Measurements from ENCODE around the gene FTH1.

FTH1 gene

DNA sequence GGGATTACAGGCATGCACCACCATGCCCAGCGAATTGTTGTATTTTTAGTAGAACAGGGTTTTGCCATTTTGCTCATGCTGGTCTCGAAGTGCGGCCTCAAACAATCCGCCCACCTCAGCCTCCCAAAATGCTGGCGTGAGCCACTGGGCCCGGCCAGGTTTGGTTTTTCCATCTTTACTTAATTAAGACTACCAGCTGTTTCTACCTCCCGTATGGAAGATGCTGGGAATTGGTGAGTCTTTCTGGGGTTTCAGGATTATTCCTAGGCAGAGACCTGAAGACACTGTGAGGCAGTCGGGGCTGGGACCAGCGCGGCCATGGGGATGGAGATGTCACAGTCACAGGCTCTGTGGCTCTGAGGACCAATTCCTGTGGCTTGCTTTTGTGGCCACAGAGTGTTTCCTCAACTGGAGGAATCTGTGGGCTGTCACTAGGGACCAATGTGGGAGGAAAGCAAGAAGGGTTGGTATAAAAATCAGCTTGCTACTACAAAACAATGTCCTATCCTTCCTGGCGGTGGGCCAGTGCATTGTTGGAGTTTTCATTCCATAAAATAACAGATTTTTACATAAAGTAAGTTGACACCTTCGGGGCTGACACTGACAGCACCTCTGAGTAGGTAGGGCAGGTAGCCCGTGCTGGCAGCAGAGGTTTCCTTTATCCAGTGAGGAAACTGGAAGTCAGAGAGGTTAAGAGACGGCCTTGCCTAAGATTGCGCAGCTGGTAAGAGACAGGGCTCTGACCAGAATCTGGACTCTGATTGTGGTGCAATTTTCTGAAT lies 8.4 kb upstream of the FTH1 start:
- H3K4me1 ChIP-seq (ENCODE audit: control insufficient read depth, insufficient read depth, low read length), result peaks cover 18% of the 10 kb centered on the region
- no peaks in the 10 kb centered on the region for H3K36me3 ChIP-seq (ENCODE audit: control insufficient read depth, insufficient read depth, low read length)
- H3K9ac ChIP-seq (ENCODE audit: low read depth, low read length), result no peak overlapping the region
- no peaks in the 10 kb centered on the region for H3K9me3 ChIP-seq (ENCODE audit: control insufficient read depth, insufficient read depth, low read length)
- H3K4me3 ChIP-seq (ENCODE audit: low read depth, low read length), result no peak overlapping the region
- H3K27me3 ChIP-seq (ENCODE audit: control insufficient read depth, insufficient read depth, low read length), result peaks cover 4% of the 10 kb centered on the region

DNA sequence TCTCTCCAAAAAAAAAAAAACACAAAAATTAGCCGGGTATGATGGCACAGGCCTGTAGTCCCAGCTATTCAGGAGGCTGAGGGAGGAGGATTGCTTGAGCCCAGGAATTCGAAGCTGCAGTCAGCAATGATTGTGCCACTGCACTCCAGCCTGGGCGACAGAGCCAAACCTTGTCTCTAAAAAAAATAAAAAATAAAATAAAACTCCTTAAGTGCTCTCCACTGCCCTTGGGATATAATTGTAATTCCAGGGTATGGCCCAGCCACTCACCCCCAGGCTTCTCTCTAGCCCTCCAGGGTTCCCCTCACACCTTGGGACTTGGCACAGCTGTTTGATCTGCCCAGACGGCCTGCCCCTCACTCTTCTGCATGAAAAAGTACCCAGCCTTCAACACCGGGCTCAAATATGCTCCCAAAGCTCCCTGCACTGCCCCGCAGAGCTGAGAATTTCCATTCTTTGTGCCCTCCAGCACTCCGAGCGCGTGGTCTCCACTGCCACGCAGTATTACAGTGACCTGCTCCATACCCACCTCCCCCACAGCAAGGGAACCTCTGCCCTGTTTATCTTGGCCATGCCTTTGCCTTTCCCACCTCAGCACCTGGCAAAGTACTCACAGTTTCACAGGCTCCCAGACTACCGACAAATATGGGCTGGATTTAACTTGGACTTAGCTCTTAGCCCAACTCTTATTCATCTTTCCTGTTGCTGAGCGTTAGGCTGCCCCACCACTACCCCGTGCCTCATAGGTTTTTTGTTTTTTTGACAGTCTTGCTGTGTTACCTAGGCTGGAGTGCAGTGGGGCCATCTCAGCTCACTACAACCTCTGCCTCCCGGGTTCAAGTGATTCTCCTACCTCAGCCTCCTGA lies 7.6 kb upstream of the FTH1 start:
- no peaks in the 10 kb centered on the region for H3K27me3 ChIP-seq (ENCODE audit: control insufficient read depth, insufficient read depth, low read length)
- H3K4me1 ChIP-seq (ENCODE audit: control insufficient read depth, insufficient read depth, low read length), result peaks cover 18% of the 10 kb centered on the region
- no peak overlapping the region for H3K4me3 ChIP-seq (ENCODE audit: low read depth, low read length)
- H3K9me3 ChIP-seq (ENCODE audit: control insufficient read depth, insufficient read depth, low read length), result no peaks in the 10 kb centered on the region
- H3K36me3 ChIP-seq (ENCODE audit: control insufficient read depth, insufficient read depth, low read length), result no peaks in the 10 kb centered on the region
- no peak overlapping the region for H3K9ac ChIP-seq (ENCODE audit: low read depth, low read length)

DNA sequence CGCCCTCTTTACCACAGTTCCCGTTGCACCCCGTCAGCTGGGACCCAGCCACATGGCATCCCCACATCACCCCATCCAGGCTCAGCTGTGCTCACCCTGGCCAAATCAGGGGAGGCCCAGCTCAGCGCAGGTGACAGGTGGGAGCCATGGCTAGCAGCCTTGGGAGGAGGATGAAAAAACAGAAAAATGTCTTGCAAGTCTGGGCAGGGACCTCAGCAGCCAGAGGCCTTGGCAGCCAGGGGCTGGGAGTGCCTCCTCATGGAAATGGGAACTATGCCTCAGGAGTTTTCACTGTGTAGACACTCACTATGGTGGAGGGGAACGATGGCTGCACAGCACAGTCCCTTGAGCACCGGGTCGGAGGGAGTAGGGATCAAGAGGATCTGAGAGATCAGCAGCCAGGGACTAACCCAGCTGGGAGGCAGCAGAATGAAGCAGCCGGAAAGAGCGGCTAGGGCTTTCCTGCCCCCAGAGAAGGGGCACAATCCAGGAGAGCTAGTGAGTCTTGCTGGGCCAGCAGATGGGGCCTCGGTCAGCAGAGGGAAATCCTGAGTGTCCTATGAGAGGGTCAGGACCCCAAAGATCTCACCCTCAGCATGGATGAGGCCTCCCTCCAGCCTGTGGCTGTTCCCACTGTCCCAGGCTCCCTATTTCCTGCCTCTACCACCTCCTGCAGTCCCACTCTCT lies 6.2 kb upstream of the FTH1 start:
- no peaks in the 10 kb centered on the region for H3K9me3 ChIP-seq (ENCODE audit: control insufficient read depth, insufficient read depth, low read length)
- no peak overlapping the region for H3K4me3 ChIP-seq (ENCODE audit: low read depth, low read length)
- H3K9ac ChIP-seq (ENCODE audit: low read depth, low read length), result no peak overlapping the region
- peaks cover 22% of the 10 kb centered on the region for H3K4me1 ChIP-seq (ENCODE audit: control insufficient read depth, insufficient read depth, low read length)
- H3K36me3 ChIP-seq (ENCODE audit: control insufficient read depth, insufficient read depth, low read length), result no peaks in the 10 kb centered on the region
- H3K27me3 ChIP-seq (ENCODE audit: control insufficient read depth, insufficient read depth, low read length), result no peaks in the 10 kb centered on the region

DNA sequence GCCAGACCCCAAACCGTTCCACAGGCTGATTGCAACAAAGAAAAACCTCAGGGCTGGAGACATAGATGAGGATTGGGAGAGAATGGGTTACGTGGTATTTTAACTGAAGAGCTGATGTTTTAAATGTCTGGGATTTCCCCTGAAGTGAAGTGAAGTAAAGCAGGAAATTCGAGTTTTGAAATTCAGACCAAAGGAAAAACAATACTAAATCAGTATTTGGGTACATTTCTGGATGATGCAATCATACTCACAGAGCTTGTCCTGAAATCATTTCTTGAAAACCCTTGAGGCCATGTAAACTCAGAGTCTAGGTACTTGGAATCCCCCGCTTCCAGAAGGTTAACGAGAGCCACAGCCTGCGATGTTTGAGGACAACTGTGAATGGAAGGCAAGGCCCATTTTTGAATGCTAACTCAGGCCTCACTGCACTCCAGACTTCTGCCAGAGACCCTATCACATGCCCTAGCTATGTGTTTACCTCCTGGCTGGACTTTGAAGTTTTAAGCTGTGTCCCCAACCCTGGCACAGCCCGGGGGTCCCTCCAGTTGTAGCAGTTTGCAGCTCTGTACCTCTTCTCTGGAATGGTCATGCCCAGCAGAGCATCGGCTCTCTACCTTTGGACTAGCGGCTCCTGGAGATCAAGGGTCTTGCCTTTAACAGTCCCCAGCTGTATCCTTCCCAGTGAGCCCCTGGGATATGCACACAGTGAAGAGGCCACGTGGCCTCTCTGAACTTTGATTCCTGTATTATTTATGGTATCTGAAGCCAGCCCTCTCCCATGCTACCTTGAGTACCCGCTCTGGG lies 5.4 kb upstream of the FTH1 start:
- no peaks in the 10 kb centered on the region for H3K36me3 ChIP-seq (ENCODE audit: control insufficient read depth, insufficient read depth, low read length)
- no peak overlapping the region for H3K9ac ChIP-seq (ENCODE audit: low read depth, low read length)
- H3K9me3 ChIP-seq (ENCODE audit: control insufficient read depth, insufficient read depth, low read length), result no peaks in the 10 kb centered on the region
- no peak overlapping the region for H3K4me3 ChIP-seq (ENCODE audit: low read depth, low read length)
- no peaks in the 10 kb centered on the region for H3K27me3 ChIP-seq (ENCODE audit: control insufficient read depth, insufficient read depth, low read length)
- H3K4me1 ChIP-seq (ENCODE audit: control insufficient read depth, insufficient read depth, low read length), result peaks cover 22% of the 10 kb centered on the region

DNA sequence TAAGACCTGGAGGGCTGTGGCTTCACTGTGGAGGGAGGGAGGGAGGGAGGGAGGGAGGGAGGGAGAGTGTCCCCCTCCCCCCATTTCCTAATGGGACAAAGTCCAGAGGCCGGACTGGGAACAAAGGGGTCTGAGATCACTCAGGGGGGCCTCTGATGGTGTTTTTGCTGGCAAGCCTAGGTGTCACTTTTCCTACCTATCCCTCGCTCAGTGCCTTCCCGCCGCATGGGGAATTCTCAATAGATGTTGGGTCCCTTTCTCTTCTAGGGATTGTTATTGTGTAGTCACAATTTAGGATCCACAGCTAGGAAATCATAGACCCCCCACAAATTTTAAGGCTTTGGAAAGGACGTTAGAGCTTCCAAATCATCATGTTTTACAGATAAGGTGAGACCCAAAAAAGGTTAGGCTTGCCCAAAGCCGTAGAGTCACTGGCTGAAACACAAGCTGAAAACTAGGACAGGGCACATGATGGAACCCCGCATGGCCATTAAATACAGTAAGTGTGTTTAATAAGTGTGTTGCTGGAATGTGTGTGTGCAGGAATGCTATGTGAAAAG lies 4.8 kb upstream of the FTH1 start:
- Histone ChIP-seq H3K9ac (ENCODE audit: low read depth, low read length) (no peak overlapping the region), H3K4me1 (ENCODE audit: control insufficient read depth, insufficient read depth, low read length) (peaks cover 22% of the 10 kb centered on the region), H3K9me3 (ENCODE audit: control insufficient read depth, insufficient read depth, low read length) (no peaks in the 10 kb centered on the region), H3K36me3 (ENCODE audit: control insufficient read depth, insufficient read depth, low read length) (no peaks in the 10 kb centered on the region), H3K27me3 (ENCODE audit: control insufficient read depth, insufficient read depth, low read length) (no peaks in the 10 kb centered on the region), H3K4me3 (ENCODE audit: low read depth, low read length) (no peak overlapping the region)

DNA sequence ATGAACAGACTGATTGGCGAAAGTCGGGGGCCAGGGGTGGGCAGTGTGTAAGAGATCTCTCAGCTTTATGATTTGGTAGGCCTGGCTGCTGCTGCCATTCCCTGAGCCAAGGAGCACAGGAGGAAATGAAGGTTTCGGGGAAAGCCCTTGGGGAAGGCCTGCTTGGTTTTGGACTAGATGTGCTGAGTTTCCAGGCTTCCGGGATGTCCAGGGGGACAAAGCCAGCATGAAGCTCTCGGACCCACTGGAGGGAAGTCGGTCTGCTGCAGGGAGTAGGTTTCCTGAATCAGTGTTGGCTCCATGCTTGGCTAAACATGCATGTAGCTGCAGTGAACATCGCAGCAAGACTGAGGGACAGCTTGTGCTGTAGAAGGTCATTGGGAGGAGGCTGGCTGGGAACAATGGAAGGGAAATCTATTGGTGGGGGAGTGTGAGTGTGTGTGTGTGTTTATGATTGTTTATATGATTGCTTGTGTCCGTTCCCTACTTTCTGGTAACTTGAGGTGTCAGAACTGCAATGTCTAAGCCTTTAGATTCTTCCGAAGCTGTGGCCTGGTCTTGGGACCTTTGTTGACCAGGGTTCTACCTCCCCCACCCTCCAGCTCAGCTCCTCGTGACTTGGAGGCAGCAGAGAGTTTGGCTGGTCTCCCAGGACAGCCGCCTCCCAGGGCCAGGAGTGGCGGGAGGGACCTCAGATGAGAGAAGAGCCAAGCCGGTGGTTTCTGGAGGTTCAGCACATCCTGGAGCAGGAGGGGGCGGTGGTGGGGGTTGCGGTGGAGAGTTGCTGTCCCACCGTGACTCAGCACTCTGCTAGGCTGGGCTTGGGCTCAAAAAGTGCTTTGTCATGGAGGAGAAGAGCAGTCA lies 4.0 kb upstream of the FTH1 start:
- H3K4me1 ChIP-seq (ENCODE audit: control insufficient read depth, insufficient read depth, low read length), result peaks cover 22% of the 10 kb centered on the region
- peaks cover 4% of the 10 kb centered on the region for H3K36me3 ChIP-seq (ENCODE audit: control insufficient read depth, insufficient read depth, low read length)
- H3K9ac ChIP-seq (ENCODE audit: low read depth, low read length), result peak overlapping the region; percentile 42
- no peaks in the 10 kb centered on the region for H3K9me3 ChIP-seq (ENCODE audit: control insufficient read depth, insufficient read depth, low read length)
- peak overlapping the region; percentile 20 for H3K4me3 ChIP-seq (ENCODE audit: low read depth, low read length)
- H3K27me3 ChIP-seq (ENCODE audit: control insufficient read depth, insufficient read depth, low read length), result no peaks in the 10 kb centered on the region

DNA sequence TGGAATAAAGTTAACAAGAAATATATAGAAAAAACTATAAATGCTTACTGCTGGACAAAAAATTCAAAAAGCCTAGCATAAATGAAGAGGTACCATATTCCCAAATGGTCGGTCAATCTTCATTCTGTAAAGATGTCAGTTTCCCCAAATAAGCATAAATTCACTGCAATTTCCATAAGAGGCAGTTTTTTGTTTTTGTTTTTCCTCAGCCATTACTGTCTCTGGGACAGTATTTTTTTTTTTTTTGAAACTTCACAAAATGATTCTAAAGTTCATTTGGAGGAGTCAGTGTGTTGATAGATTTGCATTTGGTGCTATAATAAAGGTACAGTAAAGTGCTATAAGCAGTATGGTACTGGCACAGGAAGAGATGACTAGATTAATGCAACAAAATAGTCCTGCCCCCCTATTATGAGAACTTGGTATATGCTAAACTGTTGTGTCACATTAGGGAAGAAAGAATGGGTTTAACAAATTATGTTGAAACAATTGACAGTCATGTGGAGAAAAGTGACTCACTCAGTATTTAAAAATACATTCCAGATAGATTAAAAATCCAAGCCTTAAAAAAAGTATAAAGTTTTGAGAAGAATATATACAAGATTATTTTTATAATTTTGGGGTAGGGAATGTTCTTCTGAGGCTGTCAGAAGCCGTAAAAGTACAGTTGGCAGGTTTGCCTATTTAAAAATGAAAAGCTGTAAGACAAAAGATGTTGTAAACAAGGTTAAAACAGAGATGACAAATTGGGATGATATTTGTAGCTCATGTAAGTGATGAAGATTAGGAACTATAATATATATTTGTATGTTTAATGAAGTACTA lies 2.6 kb upstream of the FTH1 start:
- H3K36me3 ChIP-seq (ENCODE audit: control insufficient read depth, insufficient read depth, low read length), result peaks cover 5% of the 10 kb centered on the region
- peaks cover 24% of the 10 kb centered on the region for H3K4me1 ChIP-seq (ENCODE audit: control insufficient read depth, insufficient read depth, low read length)
- H3K27me3 ChIP-seq (ENCODE audit: control insufficient read depth, insufficient read depth, low read length), result no peaks in the 10 kb centered on the region
- no peak overlapping the region for H3K4me3 ChIP-seq (ENCODE audit: low read depth, low read length)
- no peaks in the 10 kb centered on the region for H3K9me3 ChIP-seq (ENCODE audit: control insufficient read depth, insufficient read depth, low read length)
- H3K9ac ChIP-seq (ENCODE audit: low read depth, low read length), result no peak overlapping the region

DNA sequence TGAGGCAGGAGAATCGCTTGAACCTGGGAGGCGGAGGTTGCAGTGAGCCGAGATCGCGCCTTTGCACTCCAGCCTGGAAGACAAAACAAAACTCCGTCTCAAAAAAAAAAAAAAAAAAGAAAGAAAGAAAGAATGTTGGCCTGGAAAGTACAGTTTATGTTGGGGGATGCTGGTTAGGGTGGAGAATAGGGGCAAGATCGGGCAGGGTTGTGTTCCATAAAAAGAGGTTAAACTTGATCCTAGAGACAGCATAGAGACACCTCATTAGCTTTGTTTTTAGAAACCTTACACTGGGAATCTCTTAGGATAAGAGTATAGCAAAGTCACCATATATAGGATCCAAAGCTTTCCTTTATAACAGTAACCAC lies 1.9 kb upstream of the FTH1 start:
- no peak overlapping the region for H3K9ac ChIP-seq (ENCODE audit: low read depth, low read length)
- no peak overlapping the region for H3K4me3 ChIP-seq (ENCODE audit: low read depth, low read length)
- H3K27me3 ChIP-seq (ENCODE audit: control insufficient read depth, insufficient read depth, low read length), result no peaks in the 10 kb centered on the region
- peaks cover 12% of the 10 kb centered on the region for H3K36me3 ChIP-seq (ENCODE audit: control insufficient read depth, insufficient read depth, low read length)
- peaks cover 24% of the 10 kb centered on the region for H3K4me1 ChIP-seq (ENCODE audit: control insufficient read depth, insufficient read depth, low read length)
- H3K9me3 ChIP-seq (ENCODE audit: control insufficient read depth, insufficient read depth, low read length), result no peaks in the 10 kb centered on the region

DNA sequence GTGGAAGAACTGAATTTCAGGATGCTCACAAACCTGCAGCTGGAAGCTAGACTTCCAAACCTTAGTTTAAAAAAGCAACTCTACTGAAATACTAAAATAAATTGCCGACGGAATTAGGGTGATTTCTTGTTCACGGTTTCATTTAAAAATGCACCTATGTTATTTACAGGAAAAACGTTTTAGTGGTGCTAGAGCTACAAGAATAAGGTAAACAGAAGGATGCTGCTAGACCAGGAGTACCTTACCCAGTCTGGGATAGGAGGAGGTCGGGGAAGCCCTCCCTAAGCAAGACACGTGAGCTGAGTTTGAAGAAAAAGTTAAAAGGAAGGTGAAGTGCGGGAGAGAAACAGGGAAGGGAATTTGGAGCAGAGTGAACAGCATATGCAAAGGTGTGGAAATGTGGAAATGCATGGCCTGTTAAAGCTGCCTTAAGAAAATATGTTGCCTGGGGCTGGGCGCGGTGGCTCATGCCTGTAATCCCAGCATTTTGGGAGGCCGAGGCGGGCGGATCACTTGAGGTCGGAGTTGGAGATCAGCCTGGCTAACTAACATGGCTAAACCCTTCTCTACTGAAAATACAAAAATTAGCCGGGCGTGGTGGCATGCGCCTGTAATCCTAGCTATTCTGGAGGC lies 1.4 kb upstream of the FTH1 start:
- H3K4me1 ChIP-seq (ENCODE audit: control insufficient read depth, insufficient read depth, low read length), result peaks cover 24% of the 10 kb centered on the region
- no peaks in the 10 kb centered on the region for H3K27me3 ChIP-seq (ENCODE audit: control insufficient read depth, insufficient read depth, low read length)
- H3K4me3 ChIP-seq (ENCODE audit: low read depth, low read length), result peak overlapping the region; percentile 99
- H3K36me3 ChIP-seq (ENCODE audit: control insufficient read depth, insufficient read depth, low read length), result peaks cover 16% of the 10 kb centered on the region
- H3K9ac ChIP-seq (ENCODE audit: low read depth, low read length), result peak overlapping the region; percentile 98
- no peaks in the 10 kb centered on the region for H3K9me3 ChIP-seq (ENCODE audit: control insufficient read depth, insufficient read depth, low read length)
